GM19239 (cell line): ENCODE data around the gene BTBD3.

Experiments used
- DNase-seq: peaks from one replicate; pipeline ENCODE4 v3.0.0; 2011; ENCODE audit warnings: low spot score; ENCODE audit not compliant: insufficient read length
- FAIRE-seq: peaks from 2 replicates; lab custom pipeline; 2011; peaks lifted over from hg19 to GRCh38; lab: Jason Lieb, UNC

Gene BTBD3

GRCh38 chr20:11917663-11918062, at the start of gene BTBD3:
Gene BTBD3, plus strand, starts transcription at chr20:11917893. Its CDS starts 383 bp downstream, at chr20:11918276.
- DNase-seq (no peak), FAIRE-seq (no peak)

GRCh38 chr20:11869641-11870040, 48.1 kb upstream of the BTBD3 start:
- DNase-seq = no peak
- FAIRE-seq = no peak

- FAIRE-seq = no peak
- no peak for DNase-seq
Measured at GRCh38 chr20:11870411-11870810, 47.3 kb upstream of the BTBD3 start.

- no peak for FAIRE-seq
- DNase-seq = no peak
Measured at GRCh38 chr20:11876555-11876954, 41.1 kb upstream of the BTBD3 start.

- DNase-seq (no peak), FAIRE-seq (no peak)
Measured at GRCh38 chr20:11880680-11881079, 37.0 kb upstream of the BTBD3 start.

DNA sequence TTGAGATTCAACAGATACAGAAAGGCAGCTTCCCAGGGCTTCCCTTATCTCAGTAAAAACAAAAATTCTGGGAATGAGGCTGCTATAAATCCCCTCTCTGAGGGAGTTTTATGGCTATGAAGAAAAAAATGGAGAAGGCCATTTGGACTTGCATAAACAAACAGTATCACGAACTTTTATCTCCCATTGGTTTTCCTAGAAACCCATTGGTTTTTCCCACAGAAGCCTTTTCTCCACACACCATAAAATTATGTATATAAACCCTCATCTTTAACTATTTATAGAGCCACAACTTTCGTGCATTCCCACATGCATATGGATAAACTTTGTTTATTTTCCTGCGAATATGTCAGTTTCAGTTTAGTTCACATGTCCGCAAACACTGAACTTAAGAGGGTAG, 36.2 kb upstream of the BTBD3 start:
- DNase-seq (no peak), FAIRE-seq (no peak)

DNA sequence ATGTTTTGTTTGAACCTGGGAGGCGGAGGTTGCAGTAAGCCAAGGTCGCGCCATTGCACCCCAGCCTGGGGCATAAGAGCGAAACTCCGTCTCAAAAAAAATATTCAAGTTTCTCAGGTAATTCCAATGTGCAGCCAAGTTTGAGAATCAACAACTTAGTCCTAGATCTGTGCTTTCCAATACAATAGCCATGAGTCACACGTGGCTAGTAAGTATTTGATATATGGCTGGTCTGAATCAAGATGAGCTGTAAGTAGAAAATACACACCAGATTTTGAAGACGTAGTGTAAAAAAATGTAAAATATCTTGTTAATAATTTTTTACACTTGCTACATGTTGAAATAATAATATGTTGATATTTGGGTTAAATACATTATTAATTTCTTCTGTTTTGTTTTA, 35.0 kb upstream of the BTBD3 start:
- no peak for FAIRE-seq
- no peak for DNase-seq

GRCh38 chr20:11888648-11889047, 29.0 kb upstream of the BTBD3 start:
- FAIRE-seq = no peak

DNA sequence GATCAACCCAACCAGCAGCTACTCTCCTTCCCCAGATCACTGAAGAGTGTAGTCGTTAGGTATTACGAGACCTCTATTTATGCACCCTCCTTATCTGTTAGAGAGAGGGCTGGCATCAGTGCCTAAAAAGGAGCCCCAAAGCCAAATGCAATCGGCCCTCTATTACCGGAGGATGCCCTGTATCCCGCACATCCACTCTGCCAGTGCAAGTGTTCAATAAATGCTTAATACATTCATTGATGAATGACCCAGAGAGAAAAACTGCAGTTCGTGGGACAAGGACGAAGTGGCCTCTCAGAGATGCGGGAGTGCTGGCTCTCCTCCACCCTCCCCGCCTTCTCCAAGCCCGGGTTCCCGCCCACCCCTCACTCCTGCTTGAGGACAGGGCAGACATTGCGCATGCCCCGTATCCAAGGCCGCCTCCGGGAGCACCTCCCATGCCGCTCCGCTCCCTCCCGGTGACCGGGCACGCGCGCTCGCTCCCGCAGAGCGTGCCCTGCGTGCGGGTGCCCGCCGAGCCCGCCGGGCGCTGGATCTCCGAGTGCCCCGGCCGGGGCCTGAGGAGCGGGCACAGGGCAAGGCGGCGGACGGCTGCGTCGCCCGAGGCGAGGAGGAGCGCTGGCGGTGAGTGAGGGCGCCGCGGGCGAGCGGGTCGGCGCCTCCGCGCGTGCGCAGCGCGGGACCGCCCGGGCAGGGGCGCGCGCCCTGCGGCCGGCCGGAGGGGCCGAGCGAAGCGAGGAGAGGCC, 27.2 kb upstream of the BTBD3 start:
- peak; percentile 60 for FAIRE-seq
- peak; percentile 35 for DNase-seq

More at GRCh38 chr20:11888648-11889047, 29.0 kb upstream of the BTBD3 start:
- DNase-seq = no peak

GRCh38 chr20:11891077-11891775, 26.5 kb upstream of the BTBD3 start:
- FAIRE-seq = no peak
- DNase-seq = peak; percentile 17

GRCh38 chr20:11891776-11892545, 25.7 kb upstream of the BTBD3 start:
- FAIRE-seq = peak; percentile 90
- peak; percentile 28 for DNase-seq

GRCh38 chr20:11894062-11894461, 23.6 kb upstream of the BTBD3 start:
- FAIRE-seq = no peak

GRCh38 chr20:11895861-11896387, 21.8 kb upstream of the BTBD3 start:
- DNase-seq = no peak
- FAIRE-seq = no peak

More at GRCh38 chr20:11894062-11894461, 23.6 kb upstream of the BTBD3 start:
- no peak for DNase-seq

- no peak for DNase-seq
- no peak for FAIRE-seq
Measured at GRCh38 chr20:11901127-11901526, 16.6 kb upstream of the BTBD3 start.

GRCh38 chr20:11902285-11902697, 15.4 kb upstream of the BTBD3 start:
- FAIRE-seq = no peak
- no peak for DNase-seq

DNA sequence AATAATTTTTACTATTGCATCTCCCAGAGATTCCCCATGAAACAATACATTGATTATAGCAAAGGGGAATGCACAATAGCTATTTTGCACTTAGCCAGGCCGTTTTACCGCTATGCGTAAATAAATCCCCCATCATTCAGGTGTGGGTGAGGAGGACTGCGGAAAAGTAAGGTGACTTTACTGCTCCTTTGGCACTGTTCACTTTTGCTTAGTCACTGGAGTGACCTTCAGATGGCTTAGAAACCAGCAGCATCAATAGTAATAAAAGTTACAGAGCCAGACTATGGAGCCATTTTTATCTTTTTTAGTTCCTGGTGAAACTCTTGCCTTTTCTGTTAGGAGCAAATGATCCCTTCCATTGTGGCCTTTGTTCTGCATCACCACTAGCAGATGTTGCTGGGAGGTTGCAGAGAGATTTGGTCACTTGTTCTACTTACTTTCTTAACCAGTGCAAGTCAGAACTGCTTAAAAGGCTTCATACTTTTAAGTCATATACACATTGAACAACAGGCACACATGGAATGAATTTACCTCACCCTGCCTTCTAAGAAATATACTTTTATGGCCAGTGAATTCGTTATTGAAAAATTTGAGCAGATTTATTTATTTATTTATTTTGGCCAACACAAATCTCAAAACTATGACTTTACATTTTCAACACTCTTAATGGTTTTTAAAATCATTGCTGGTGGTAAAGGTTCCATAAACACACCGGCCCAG, 12.1 kb upstream of the BTBD3 start:
- no peak for DNase-seq
- FAIRE-seq = no peak

GRCh38 chr20:11906626-11907480, 10.8 kb upstream of the BTBD3 start:
- DNase-seq (no peak), FAIRE-seq (no peak)

- DNase-seq (no peak), FAIRE-seq (no peak)
Measured at GRCh38 chr20:11907621-11908020, 10.1 kb upstream of the BTBD3 start.

- DNase-seq (no peak), FAIRE-seq (no peak)
Measured at GRCh38 chr20:11912013-11912658, 5.6 kb upstream of the BTBD3 start.
